ENCODE data around the gene JUNB. TPM values are rescaled to one million over a fixed set of nuclear protein-coding genes. Genes with fewer than 3 reads are reported as not detected.

Gene JUNB
- total and polyA plus RNA-seq, 2 of the 8 experiments (the other 6 are each of a cell fraction or from before 2014, with no cell fraction given), result 7.4 to 10.0 TPM

DNA sequence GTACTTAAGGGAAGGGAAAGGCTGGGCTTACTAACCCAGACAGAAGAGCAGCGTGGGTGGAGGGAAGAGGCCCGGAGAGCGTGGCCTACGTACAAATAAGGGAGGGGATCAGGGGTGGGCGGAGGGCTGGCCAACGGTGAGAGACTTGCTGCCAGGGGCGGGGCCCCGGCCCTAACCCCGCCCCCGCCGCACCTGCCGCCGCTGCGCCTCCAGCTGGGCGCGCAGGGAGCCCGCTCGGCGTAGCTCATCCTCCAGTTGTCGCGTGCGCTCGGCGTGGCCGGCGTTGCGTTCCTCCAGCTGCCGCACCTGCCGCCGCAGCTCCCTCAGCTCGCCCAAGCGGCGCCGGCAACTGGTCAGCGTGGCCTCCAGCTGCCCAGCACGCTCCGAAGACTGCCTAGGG is 21.6 kb upstream of the JUNB start (continued):
- no peak for TF ChIP-seq RBBP5 (IDR thresholded peaks at IDR 0.05; ENCODE audit: borderline replicate concordance, low read depth, low read length)
